ENCODE measurements around the gene FOXN1.

GRCh38 chr17:28579526-28579925 lies 73.4 kb downstream of the FOXN1 start:
- TF ChIP-seq EP300 (IDR thresholded peaks at IDR 0.05; ENCODE audit: low read depth in 2 of 2, low read length in 2 of 2): no peak
- TF ChIP-seq EP300 (CRISPR knock-in tag; IDR thresholded peaks at IDR 0.05; ENCODE audit: borderline replicate concordance): no peak
- TF ChIP-seq, protein P1, sequence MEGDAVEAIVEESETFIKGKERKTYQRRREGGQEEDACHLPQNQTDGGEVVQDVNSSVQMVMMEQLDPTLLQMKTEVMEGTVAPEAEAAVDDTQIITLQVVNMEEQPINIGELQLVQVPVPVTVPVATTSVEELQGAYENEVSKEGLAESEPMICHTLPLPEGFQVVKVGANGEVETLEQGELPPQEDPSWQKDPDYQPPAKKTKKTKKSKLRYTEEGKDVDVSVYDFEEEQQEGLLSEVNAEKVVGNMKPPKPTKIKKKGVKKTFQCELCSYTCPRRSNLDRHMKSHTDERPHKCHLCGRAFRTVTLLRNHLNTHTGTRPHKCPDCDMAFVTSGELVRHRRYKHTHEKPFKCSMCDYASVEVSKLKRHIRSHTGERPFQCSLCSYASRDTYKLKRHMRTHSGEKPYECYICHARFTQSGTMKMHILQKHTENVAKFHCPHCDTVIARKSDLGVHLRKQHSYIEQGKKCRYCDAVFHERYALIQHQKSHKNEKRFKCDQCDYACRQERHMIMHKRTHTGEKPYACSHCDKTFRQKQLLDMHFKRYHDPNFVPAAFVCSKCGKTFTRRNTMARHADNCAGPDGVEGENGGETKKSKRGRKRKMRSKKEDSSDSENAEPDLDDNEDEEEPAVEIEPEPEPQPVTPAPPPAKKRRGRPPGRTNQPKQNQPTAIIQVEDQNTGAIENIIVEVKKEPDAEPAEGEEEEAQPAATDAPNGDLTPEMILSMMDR (CRISPR knock-in tag; IDR thresholded peaks at IDR 0.05): no peak
- no peak for TF ChIP-seq ZSCAN22 (CRISPR knock-in tag; IDR thresholded peaks at IDR 0.05)
- TF ChIP-seq SRSF1 (optimal IDR thresholded peaks at IDR 0.05; ENCODE audit: low read depth, low read length): no peak
- TF ChIP-seq, protein P2, sequence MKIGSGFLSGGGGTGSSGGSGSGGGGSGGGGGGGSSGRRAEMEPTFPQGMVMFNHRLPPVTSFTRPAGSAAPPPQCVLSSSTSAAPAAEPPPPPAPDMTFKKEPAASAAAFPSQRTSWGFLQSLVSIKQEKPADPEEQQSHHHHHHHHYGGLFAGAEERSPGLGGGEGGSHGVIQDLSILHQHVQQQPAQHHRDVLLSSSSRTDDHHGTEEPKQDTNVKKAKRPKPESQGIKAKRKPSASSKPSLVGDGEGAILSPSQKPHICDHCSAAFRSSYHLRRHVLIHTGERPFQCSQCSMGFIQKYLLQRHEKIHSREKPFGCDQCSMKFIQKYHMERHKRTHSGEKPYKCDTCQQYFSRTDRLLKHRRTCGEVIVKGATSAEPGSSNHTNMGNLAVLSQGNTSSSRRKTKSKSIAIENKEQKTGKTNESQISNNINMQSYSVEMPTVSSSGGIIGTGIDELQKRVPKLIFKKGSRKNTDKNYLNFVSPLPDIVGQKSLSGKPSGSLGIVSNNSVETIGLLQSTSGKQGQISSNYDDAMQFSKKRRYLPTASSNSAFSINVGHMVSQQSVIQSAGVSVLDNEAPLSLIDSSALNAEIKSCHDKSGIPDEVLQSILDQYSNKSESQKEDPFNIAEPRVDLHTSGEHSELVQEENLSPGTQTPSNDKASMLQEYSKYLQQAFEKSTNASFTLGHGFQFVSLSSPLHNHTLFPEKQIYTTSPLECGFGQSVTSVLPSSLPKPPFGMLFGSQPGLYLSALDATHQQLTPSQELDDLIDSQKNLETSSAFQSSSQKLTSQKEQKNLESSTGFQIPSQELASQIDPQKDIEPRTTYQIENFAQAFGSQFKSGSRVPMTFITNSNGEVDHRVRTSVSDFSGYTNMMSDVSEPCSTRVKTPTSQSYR (CRISPR knock-in tag; IDR thresholded peaks at IDR 0.05; ENCODE audit: borderline replicate concordance): no peak
- no peak for TF ChIP-seq ZNF839 (CRISPR knock-in tag; IDR thresholded peaks at IDR 0.05; ENCODE audit: borderline replicate concordance)
- TF ChIP-seq MXI1 (IDR thresholded peaks at IDR 0.05; ENCODE audit: borderline replicate concordance, low read depth, low read length): no peak

Data from HepG2 (cell line).